ENCODE measurements around the gene RRAGD. TPM values are rescaled to one million over a fixed set of nuclear protein-coding genes. Genes with fewer than 3 reads are reported as not detected.
"Not testable (repeated sequence)": the region's sequence is repeated elsewhere in the genome, so short reads cannot be mapped to it uniquely, and the experiment has no call there.

RRAGD gene
- polyA plus RNA-seq, 10 donors = 45.7 to 125 (median 99.9) TPM

DNA sequence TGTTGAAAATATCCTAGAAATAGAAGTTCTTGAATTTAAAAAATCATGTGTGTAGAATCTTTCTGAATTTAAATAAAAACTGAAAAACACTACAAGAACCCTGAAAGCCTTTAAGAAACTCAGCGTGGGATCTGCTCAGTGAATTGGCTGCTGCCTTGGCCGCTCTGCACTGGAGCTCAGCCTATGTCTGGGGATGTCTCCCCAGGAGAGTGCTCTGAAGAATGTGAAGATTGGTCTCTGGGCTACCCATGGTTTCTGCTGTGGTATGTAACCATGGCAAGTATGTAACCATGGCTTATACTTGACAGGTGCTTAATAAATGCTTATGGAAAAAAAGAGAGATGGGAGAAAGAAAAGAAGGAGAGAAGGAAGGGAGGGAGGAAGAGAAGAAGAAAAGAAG lies 3.1 kb upstream of the RRAGD start:
- DNase-seq = no peak

DNA sequence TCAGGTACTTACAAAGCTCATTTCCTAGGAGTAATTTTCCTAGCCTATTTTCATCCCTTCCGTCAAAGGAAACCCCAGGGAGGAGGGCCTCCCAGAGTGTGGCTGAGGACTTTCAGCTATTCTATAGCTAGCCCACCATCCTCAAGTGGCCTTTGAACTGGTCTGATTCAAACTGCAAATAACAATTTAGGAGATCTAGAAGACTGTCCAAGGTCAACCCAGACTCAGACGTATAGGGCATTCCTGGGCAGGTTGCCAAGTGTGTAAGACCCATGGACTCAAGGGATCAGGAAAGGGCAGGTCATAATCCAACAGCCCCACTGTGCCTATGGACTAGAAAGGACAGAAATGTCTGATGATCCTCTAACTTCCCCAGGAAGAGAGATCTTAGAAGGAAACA lies 2.1 kb upstream of the RRAGD start:
- DNase-seq = no peak

DNA sequence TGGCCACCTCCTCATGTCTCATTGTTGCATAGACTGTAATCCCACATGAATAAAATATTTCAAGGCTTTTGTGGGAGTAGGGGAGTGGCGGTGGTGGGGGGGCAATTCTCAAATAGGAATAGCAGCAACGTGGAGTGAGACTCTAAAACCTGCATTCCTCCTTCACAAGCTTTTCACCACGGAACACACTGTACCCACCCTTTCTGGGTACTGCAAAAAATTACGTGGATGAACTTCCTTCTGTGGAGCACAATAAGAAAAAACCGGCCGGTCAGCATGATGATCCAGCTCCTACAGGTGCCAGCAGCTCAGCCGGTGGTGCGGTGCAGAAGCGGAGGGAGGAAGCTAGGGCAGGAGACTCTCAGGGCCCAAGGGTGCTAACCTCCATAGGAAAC lies 930 bp upstream of the RRAGD start:
- DNase-seq = no peak

DNA sequence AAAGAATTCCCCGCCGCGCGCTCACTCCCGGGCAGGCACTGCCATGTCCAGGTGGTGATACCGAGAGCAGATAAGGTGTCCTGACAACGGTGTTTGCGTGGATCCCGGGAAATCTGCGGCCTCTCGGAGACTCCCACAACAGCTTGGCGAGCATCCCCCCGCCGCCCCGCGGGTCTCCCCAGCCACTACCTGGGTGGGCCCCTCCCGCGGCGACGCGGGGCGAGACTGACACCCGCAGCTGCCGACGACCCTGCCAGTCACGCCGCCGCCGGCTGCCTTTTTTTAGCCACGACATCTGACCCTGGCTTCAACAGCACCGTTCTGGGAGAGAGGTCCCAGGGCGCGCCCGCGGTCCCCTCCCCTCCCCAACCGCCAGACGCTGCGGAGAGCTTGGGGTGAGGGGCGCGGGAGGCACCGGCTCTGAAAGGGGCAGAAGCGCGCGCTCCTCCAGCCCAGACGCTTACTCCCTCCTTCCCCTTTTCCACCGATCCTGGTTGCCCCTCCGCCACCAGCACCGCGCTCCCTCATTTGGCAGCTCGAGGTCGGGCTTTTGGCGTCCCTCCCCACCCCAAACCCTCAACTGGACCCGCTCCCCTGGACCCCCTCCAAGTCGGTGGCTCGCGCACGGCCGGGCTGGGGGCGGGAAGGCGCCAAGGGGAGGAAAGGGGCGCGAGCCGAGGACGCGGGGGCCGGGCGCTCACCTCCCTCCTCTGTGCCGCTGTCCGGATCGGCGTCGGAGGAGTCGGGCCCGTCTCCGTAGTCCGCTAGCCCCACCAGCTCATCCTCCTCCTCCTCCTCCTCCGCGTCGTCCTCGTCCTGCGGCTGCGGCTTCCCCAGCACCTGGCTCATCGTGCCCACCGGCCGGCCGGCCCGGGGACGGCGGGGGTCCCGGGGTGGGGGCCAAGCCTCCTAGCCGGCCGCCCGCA lies 665 bp downstream of the RRAGD start:
- DNase-seq = peak; percentile 43 to 81 (median 52)

DNA sequence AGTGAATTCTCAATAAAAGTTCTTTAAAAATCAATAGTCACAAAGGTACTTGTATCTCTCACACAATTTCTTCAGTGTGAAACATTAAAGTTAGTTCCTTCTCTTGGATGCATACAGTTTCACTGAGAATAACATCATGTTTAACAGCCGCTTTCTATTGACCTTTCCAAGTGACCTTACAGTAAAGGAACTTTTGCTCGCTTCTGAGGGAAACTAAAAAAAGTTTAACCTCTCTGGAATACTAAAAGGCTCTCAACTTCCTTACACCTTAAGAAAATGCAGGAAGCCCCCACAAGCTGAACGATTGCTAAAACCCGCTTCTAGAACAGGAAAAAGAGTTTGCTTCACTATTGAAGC lies 1.3 kb downstream of the RRAGD start:
- DNase-seq = peak in 1 of 3 donors; percentile 39

DNA sequence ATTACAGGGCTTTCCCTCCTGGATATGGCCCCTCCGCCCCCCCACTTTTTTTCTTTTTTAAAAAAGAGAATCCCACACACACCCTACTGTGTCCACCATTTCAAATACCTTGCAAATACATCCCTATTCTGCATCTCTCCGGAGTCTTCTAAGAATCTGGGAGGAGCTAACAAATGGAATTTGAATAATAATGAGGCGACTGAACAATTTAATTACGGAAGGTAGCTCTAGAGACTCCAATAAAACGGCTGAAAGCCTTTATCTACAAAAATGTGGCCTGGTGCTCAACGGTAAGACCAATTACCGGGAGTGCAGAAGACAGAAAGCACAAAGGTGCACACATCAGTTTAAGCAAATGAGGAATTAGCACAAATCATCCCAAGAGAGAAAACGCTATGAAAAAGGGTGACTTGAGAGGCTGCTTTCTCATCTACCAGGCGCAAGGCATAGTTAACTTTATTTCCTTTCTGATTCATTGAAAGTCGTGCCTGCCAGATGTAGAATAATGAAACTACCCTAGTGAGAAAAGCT lies 1.8 kb downstream of the RRAGD start:
- DNase-seq = no peak

DNA sequence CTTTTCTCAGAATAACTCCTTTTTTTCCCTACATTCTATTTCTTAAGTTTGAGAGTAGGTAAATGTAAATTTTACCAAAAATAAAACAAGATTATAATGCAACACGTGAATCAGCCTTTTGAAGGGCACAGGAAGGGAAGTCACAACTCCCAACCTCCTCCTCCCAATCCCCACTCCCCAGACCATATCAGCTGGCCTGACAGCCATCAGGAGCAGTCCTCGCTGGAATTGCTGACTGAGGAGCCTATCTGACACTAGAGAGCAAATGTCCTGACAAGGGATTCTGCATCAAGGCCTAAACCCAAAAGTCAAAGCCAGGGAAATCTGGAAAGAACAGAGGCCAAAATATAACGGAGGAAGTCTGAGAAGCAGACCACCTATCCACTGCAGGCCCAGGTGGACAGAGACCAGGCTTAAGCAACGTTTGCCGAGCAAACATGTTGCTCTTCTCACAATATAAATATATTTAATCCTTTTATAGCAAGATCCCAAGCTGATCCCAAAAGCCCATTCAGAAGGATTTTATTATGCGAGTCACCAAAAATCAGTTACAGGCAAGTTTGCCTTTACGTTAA lies 2.5 kb downstream of the RRAGD start:
- DNase-seq = no peak

DNA sequence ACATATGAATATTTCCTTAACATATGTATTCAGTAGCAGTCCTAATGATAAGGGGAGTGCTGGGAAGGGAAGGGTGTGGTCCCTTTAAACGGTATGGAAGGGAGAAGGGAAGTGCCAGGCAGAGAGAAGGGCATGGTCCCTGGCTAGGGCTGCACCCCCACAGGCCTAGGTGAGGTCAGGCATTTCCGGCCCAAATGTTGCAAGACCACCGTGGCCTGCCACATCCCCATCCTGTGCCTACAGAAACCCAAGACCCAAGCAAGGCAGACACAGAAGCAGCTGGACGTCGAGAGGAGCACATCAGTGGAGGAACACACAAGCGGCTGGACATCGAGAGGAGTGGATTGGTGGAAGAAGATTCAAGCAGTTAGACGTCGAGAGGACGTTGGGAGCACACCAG lies 5.9 kb downstream of the RRAGD start:
- no peak for DNase-seq

DNA sequence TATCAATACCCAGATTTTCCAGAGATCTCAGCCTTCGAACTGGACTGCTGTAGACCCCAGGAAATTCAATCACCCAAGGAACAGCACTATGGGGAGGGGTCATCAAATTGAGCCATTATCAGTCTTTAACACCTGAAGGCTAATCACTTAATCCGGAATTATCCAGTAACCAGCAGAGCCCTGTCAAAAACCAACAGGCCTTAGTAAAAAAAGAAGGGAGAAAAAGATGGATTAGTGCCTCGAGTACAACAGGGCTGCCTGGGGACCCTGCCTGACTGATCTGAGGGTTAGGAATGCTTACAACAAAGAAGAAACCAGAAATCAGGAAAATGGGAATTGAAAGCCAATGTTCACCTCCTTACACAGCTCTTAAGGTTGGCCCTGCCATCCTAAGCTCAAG lies 7.6 kb downstream of the RRAGD start:
- DNase-seq = no peak

DNA sequence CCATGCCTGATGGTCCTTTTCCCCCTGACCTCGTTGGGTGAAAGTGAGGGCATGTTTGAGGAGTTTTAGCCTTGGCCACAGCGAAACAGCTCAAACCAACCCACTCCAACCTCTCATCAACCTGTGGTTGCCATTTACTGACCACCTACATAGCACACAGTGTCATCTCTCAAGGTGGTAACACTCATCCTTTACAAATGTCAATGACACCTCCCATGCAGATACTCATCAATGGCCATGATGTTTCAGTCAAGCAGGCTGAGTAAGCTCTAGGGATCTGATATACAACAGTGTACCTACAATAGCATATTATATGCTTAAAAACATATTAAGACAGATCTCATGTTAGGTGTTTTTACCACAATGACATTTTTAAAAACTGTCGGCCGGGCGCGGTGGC lies 9.3 kb downstream of the RRAGD start:
- no peak for DNase-seq

DNA sequence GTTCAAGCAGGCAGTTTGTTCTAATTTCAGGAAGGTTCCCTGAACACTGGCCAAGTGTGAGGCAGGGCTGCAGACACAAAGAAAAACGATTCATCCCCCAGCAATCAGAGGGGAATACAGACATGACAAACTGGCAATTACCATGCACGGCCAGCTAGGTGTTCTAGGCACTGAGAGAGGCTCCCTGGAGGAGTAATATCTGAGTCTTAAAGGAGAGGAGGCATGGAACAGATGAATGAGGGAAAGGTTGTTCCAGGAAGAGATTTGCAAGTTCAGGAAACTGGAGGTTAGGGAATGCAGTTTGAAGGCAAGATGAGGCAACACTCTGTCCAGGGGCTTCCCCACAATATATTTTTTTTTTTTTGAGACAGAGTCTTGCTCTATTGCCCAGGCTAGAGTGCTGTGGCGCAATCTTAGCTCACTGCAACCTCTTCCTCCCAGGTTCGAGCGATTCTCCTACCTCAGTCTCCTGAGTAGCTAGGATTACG lies 11.1 kb downstream of the RRAGD start:
- no peak for DNase-seq

DNA sequence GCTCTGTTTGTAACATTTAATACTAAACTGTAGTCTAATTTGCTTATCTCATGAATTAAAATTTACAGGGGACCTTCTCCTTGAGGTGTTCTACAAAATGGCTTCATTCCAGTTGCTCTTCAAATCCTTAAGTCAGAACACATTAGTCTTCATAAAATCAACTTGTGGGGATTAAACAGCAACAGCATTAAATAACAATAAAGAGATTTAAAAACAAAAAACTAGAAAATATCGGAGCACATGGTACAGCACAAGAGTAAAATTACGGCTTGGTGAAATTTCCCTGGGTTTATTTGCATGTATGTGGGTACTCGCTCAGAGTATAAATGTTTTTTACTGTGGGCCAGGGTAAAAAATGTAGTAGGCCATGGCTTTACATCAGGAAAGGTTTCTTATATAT lies 12.0 kb downstream of the RRAGD start:
- no peak for DNase-seq

DNA sequence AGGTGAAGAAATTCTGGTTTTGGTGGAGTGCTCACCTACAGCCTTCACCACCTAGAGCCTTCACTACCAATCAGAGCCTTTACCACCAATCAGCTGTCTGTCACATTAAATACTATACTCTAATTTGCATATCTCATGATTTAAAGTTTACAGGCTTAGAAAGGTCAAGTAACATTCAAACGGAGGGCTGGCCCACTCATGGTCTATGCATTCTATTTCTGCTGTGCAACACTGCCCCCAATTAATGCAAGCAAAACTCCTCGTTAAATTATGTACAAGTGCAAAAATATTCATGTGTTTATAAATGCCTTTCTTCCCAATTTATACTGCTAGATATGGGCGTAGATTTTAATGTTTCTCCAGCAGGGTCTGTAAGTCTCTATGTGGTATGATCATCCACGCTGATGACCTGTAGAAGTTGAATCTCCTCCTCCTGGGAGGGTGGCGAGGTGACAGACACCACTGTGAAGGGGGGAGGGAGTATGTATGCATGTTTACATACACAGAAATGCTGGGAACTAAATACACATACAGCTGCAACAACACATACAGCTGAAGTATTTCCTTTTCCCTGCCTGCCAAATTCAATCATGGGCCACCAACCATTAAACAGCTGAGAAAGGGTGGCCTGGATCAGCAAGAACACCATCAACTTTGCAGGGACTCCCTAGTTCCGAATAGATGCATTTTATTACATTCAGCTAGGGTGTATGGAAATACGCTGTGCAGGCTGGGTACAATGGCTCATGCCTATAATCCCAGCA lies 13.1 kb downstream of the RRAGD start:
- no peak for DNase-seq

DNA sequence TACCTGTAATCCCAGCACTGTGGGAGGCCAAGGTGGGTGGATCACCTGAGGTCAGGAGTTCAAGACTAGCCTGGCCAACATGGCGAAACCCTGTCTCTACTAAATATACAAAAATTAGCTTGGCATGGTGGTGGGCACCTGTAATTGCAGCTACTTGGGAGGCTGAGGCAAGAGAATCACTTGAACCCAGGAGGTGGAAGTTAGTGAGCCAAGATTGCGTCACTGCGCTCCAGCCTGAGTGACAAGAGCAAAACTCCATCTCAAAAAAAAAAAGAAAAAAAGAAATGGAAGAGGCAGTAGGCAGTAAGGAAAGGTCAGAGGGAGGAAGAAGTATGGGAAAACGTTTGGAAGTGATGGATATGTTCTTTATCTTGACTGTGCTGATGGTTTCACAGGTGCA lies 14.2 kb downstream of the RRAGD start:
- not testable (repeated sequence) for DNase-seq

DNA sequence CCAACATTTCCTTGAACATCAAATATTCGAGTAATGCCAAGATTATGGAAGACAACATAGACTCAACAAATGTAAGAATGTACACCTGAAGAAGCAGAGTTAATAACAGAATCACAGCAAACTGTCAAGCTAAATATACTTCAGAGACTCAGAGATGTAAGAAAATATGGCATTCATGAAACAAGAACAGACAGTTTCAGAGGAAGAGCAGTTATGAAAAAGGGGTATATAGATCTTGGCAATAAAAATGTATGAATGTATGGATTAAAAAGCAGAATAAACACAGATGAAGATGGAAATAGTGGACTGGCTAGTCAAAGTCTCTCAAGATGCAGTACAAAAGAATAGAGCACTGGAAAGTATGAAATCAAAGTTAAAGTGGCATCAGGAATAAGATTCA lies 18.4 kb downstream of the RRAGD start:
- DNase-seq = no peak

DNA sequence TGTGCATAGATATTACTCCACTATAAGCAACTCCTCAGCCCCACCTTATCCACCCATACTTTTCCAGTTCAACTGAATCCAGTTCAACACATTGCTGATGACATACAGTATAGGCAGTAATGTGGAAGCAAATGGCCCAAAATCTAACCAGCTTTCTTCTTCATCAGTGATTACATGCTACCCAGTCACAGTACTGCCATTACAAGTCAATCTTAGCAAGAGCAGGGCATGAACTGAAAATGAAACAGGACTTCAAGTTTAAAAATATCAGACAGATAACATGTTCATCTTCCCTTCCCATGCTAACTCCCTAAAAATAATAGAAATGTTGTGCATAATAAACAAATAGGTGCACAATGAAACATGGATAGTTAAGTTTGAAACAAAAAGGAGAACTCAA lies 19.2 kb downstream of the RRAGD start:
- no peak for DNase-seq

DNA sequence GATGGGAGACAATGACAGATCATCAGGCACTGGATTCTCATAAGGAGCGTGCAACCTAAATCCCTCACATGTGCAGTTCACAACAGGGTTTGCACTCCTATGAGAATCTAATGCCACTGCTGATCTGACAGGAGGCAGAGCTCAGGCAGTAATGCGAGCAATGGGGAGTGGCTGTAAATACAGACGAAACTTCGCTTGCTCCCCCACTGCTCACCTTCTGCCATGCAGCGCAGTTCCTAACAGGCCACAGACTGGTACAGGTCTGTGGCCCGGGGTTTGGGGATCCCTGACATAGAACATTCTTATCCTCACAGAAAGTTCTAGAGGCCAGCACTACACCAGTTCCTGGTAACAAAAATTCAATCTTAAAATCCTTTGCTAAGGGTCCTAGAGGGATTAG lies 23.2 kb downstream of the RRAGD start:
- DNase-seq = no peak

DNA sequence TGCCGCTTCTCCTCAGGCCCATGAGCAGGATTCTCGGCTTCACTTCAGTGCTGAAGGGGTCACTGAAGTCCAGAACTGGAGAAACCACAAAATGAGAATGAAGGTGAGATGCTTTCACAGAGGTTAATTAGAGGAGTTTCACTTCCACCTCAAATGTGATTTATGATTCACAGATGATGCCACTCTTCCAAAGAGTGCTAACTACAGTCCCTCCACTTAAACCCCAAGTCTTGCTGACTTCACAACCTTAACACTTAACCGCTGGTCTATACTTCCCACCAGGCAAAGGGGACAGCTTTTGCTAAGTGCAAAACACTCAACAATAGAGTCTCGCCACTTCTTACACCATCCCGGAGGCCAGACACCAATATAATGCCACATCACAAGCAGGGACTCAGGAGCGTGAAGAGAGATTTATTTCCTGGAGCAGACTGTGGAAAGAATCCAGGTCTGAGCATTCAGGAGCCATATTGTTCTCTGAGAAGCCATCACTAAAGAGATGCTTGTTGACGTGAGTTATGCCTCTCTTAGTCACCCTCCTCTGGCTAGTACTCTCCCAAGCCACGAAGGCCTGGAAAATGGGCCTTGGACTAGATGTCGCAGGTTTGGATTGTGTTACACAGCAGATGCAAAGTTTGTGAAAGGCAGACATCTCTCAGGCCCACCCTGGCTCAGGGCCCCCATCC lies 24.4 kb downstream of the RRAGD start:
- no peak for DNase-seq

DNA sequence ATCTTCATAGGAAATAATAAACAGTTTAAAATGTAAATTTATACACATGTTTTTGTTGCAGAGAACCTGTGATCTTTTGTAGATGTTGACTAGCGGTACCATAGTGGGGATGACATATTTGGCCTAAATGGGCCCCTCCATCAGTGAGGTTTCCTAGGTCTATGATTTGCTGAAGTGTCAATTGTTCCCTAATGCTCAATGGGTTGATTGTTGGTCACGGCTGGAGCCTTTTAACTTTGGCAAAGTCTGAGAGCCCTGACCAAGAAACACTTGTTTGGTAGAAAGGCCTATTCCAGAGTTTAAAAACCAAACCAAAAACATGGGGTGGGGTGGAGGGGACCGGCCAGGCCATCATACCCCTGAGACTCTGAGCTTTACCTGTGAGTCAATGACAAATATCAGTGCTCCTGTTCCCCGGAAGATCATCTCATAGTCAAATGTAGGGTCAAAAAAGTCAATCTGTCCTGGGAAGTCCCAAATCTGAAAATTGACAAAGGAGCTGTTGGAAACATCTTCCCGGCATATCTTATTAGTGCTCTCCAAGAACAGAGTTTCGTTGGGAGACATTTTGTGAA lies 25.1 kb downstream of the RRAGD start:
- DNase-seq = no peak

DNA sequence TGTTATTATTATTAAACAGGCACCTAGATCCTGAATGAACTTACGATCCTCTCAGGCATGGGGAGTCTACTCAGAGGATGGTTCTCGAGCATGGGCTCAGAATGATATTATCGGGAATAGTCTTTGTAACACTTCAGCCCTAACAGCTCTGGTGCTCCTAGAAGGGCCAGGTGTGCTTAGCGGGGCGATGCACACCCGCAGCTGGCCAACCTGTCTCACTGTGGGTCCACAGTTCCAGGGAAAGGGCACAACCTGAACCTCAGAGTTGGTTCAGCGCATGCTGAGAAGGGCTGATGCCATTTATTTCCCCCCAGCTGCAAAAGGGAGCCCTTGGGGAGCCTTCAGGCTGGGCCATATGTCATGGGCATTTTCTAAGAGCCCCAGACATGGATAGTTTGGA lies 26.2 kb downstream of the RRAGD start:
- DNase-seq = peak in 1 of 3 donors; percentile 14

DNA sequence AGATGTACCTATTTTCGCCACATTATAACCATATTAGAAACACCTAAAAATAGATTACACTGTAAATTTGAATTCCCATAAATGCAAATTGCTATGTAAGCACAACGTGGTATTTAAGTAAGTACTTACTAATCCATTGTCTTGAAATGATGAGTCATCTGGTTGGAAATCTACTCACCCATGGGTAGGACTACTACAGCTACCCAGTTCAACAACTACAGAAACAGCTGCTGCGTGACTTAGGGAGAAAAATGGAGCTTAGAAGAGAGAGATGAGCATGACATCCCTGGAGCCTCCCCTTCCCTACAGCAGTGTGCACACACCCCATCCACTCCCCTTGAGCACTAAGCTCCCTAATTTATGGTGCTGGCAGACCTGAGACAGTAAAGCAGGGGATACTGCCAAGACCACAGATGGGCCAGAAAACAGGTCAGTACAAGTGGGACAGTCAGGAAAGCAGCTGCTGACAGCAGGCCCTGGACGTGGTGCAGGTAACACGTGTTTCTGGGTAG lies 26.9 kb downstream of the RRAGD start:
- DNase-seq = peak; percentile 31 to 82 (median 44)

All from muscle of back (tissue), 11 donors.